NCI-H524 (cell line): Measurements from ENCODE around the gene KIF5A.

ENCODE experiments used
- DNase-seq, 2 experiments: peaks; one replicate each; lab custom pipeline; 2025; lab: John Stamatoyannopoulos, UW

The KIF5A gene

DNA sequence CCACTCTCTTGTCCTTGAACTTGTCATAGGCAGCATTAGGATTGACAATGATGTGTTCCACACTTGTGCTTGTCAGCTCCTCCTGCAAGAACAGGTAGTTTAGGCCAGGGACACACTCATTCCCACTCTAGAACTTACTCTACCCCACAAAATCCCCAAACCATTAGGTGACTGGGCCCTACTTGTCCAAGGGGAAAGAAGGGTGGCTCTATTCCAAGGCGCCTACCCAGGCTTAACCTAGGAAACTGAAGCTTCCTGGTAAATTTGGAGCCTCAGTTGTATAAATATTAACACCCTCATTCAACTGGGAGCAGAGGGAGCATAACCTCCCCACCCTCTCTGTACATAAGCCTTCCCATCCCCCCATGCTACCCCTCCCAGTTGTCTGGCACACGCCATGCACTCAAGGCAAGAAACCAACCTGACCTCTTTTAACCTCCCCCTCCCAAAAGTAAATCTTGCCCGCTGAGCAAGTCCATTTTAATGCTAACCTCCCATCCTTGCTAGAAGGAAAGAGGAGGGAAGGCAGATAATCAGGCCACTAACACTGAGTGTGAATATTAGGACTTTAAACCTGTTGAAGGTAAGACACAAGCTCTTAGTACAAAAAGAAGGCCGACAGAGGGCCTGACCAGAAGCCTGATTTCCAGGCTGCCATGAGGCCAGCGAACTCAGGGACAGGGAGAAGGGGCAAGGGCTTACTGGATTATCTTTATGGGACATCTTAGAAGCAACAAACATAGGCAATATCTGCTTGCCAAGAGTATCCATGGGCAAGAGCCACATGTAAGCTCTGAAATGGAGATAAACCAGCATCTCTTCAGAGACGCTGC is 13.9 kb upstream of the KIF5A start:
- no peak for DNase-seq

- no peak for DNase-seq
Observed at GRCh38 chr12:57536597-57536942, 13.3 kb upstream of the KIF5A start.

DNA sequence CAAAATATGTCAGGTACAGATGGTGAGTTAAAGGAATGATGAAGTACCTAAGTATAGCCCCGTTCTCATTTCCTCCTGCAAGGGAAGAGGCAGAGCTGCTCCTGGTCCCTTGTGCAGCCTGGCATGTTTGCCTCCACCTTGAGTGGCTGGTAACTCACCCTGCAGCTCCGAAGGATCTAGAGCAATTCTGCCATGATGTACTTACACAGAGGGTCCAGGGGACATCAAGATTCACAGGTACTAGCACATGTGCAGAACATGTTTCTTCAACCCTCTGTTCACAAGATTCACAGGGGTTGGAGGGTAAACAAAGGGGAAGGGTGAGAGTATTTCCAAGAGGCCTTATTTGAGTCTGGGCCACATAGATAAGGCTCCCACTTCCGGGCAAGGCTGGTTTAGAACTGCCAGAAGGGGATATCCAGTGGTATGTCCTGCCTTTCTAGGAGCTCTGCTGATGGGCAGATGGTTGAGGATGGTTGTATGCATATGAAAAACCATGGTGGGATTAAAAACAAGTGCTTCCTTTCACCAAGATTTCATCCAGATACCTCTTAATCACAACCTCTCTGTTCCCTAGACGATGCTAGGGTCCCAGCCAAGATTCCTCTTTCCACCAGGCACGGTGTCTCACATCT is 10.6 kb upstream of the KIF5A start:
- DNase-seq: no peak

DNA sequence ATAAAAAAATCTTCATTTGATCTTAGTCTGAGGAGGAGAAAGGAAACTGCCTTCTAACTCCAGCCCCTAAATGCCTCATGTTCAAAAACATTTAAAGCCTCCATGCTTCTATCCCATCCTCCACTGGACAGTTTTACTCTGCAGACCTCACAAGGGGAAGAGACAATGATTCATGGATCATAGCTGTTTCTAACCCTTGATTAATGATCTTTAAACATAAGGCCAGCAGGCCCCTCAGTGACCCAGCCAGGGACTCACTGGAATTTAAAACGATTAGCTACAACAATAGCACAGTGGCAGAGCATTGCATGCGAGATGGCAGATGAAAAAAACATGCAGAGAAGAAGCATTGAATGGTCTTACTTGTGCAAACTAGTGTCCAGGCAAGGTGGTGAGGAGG is 8.8 kb upstream of the KIF5A start:
- DNase-seq: no peak

DNA sequence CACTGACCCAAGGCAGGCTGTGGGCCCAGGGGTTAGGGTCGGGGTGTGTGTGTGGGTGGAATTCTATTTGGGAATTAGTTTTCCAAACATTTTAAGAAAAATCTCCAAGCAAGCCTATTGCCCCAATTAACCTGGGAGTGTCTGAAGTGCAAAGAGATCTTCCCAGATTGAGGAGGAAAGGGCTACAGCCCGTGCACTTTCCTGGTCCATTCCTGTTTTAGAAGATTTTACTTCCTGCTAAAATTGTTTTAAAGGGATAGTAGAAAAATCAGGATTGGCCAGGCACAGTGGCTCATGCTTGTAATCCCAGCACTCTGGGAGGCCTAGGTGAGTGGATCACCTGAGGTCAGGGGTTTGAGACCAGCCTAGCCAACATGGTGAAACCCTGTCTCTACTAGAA is 8.1 kb upstream of the KIF5A start:
- no peak for DNase-seq

DNA sequence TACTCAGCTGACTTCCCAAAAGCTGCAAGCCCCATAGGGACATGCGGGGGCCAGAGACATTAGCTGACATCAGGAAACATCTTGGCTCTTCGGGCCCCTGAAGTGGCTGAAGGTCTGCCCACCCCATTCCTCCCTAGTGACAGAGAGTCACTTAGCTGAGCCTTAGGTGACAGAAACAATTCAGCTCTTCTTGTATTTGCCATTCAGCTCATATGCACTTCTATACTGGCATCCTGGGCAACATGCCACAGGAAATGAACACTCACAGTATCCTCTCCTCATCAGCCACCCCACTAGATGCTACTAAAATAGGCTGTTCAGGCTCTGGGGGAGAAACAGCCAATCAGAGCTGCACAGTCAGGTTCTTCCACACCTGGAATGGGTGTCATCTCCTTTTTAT is 6.3 kb upstream of the KIF5A start:
- DNase-seq: no peak

GRCh38 chr12:57545809-57546437 is 3.9 kb upstream of the KIF5A start:
- no peak for DNase-seq

DNA sequence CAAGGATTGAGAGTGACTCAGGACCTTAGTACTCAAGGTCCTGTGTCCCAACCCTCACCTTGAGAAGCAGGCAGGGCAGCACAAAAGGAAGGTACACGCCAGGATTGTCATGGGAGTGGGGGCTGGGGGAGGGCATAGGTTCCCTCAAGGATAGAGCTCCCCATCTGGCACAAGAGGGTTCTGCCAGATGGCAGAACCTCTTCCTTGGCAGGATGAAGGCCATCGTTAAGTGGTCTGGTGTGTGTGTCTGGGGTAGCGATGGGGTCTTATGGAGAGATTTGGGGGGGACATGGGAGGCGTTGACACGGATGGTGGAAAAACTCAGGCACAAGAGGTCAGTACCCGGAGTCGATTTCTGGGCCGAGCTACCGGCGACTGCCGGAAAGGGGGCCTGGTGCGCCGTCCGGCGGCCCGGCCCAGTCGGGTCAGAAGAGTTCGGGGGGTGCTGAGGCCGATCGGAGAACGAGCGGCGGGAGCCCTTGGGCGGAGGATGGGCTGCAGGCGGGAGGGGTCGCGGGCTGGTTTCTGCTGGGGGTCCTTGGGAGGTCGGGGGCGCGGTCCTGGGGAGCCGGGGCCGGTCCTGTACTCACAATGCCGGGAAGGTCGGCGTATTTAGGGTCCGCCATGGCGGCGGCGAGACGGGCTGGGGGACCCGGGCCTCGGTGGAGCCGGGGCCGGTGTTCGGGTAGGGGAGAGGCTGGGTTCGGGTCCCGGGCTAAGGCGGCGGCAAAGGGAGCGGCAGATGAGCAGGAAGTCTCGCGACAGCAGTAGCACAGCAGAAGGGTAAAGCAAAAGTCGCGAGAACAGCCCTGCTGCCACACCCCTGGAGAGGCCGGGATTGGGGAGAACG is 3.2 kb upstream of the KIF5A start, which contains the start of gene DCTN2:
DCTN2 (minus strand) TSS at position 755 of the 850 bp plus-strand sequence; CDS start at position 626, 129 bp downstream.
- peak; percentile 96 to 97 for DNase-seq

DNA sequence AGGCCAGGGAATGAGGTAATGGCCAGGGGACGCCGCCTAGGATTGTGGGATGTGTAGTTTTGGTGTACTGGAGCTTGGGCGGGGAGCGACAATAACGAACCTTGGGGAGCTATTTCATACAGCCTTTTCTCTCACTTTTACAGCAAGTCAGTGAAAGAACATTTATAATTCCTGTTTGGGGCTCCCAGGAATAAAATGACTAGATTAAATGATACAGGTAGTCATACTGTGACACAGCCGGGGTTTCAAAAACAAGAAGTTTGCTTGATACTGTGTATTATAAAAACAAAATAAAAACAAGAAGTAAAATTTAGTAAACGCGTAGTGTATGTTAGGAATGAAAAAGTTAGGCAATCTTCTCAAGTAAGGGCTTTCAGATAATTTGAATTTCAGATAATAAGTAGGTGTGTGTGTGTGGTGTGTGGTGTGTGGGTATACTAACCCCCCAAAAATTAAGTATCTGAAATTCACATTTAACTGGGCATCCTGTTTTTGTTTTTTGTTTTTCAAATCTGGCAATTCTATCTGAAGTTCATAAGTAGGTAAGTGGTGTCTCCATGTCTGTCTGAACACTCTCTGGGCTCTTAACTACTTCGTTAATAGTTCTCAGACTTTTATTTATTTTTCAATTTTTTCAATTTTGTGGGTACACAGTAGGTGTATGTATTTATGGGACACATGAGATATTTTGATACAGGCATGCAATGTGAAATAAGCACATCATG is 2.4 kb upstream of the KIF5A start:
- no peak for DNase-seq

DNA sequence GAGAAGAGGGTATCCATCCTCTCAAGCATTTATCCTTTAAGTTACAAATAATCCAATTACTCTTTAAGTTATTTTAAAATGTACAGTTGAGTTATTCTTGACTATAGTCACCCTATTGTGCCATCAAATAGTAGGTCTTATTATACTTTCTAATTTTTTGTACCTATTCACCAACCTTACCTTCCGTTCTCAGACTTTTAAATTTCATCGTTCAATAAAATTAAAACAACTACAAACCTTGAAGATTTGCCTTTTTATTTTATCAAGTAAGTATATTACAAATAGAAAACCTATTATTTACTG is 1.9 kb upstream of the KIF5A start:
- no peak for DNase-seq

DNA sequence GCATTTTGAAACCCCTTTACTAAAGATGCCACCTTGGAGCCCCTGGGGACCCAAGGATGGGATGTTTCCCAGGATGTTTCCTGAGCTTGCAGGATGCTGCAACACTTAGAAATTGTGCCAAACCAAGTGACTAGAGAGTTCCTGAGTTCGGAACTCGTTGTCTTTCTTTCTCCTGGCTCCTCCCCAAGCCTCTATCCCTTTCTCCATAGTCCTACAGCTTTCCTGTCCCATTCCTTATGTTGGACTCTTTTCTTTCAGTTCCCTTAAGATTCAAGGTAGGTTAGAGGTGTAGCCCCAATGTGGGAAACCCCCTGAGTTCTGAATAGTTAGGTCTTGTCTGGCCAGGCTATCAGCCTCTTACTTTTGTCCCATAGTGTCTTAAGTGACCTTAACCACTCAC is 1.4 kb upstream of the KIF5A start:
- DNase-seq: no peak

DNA sequence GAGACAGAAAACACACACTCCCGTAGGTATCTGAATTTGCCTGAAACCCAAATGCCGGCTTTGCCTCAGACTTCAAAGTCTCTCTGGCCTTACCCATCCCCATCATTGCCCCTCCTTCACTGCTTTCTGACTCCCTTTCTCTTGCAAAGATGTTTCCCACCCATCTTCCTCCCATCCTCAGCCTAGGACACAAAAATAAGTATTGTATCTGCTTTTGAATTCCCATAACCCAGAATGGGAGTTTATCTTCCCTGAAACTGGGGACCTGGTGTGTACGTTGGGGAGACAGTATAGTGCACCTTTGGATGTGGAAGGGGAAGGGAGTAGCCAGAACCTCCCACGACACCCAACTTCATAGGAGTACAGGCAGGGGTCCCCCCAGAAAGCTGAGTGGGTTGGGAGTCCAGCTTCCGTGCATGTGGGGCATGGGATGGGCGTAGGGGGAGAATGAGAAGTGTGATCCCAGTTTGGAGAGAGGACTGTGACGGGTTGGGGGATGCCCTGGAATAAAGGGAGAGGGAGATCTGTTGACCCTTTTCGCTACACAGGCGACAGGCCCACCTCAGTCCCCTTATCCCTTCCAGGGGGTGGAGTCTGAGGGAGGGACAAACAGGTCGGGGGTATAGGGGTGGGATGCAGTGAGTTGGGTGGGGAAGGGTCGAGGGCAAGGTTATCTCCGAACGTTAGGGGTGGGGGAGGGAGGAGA is 488 bp upstream of the KIF5A start:
- DNase-seq: no peak

- no peak for DNase-seq
Observed at GRCh38 chr12:57550641-57551549, 1.1 kb downstream of the KIF5A start.

DNA sequence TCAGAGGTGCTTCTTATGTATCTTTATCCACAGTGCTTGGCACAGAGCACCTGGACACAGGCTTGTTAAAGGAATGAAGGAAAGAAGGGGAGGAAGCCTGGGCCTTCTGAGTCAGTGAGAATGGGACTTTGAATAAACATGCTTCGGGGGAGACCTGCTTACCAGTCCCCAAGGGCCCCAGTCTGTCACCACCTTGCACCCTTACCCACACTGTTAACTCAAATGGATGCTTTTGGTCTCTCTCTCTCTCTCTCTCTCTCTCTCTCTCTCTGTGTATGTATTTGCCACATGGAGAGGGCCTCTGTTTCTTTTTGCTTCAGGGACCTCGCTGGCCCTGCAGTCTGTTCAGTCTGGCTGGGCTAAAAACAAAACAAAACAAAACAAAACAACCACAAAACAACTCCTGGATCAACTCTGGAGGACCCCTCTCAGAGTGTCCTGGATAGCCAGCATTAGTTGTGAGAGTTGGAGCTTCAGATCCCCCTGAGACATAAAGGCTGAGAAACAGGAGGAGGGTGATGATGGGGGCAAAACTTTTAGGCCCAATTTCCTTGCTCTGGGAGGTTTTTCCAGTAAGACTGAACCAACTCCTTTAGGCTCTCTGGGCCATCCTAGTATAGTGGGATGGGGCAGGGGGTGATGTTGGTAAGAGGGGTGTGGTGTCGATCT is 1.9 kb downstream of the KIF5A start:
- DNase-seq: no peak

- DNase-seq: no peak
Observed at GRCh38 chr12:57552306-57552651, 2.4 kb downstream of the KIF5A start.

DNA sequence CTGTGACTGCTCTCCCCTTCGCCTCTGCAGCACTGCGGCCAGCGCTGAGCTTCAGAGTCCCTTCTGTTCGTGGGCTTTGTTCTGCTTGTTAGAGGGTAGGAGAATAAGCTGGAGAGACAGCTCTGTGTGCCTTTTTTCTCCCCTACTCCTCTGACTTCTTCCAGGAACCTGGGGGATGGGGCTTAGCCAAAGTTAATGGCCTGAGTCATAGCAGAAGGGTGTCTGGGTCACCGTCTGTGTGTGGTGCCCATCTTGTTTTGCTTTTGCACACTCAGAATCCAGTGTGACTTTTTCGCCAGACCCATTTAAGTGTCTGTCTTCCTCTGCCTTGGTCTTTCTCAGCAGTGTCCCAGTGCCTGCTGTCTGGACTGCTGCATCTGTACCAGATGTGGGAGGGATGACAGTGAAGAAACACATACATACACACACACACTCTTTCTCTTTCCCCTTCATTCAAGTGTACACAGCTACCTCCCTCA is 3.0 kb downstream of the KIF5A start:
- no peak for DNase-seq

- DNase-seq: peak; percentile 67 to 74
Observed at GRCh38 chr12:57553343-57554202, 3.7 kb downstream of the KIF5A start.

DNA sequence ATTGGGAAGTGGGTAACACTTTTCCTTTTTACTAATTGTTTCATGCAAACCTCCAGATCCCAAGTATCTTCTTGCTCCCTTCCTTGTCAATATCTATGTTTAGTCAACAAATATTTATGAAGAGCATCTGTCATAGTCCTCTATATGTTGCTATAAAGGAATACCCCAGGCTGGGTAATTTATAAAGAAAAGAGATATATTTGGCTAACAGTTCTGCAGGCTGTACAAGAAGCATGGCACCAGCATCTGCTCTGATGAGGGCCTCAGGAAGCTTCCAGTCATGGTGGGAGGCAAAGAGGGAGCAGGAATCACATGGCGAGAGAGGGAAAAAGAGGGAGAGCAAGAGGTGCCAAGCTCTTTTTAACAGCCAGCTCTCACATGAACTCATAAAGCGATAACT is 4.6 kb downstream of the KIF5A start:
- no peak for DNase-seq
